ENCODE measurements around the gene CORO1A. TPM values are rescaled to one million over a fixed set of nuclear protein-coding genes. Genes with fewer than 3 reads are reported as not detected.
"Not testable (repeated sequence)": the region's sequence is repeated elsewhere in the genome, so short reads cannot be mapped to it uniquely, and the experiment has no call there.

The CORO1A gene
- total RNA-seq, 4 donors from 2014 or later, result 31.6 to 109 (median 50.0) TPM

GRCh38 chr16:30186444-30186781 is 3.0 kb downstream of the CORO1A start:
- DNase-seq (ENCODE audit: low spot score), result no peak
- ATAC-seq (ENCODE audit: low FRiP score), result no peak
- no peak for TF ChIP-seq CTCF (IDR thresholded peaks at IDR 0.05)

- DNase-seq (ENCODE audit: low spot score), result peak; percentile 69
- TF ChIP-seq CTCF (IDR thresholded peaks at IDR 0.05), result peak in 1 of 3 donors; percentile 44
- no peak for ATAC-seq (ENCODE audit: low FRiP score)
Measured at GRCh38 chr16:30186782-30187555, 3.6 kb downstream of the CORO1A start.

GRCh38 chr16:30187556-30187865 is 4.1 kb downstream of the CORO1A start:
- no peak for ATAC-seq (ENCODE audit: low FRiP score)
- DNase-seq (ENCODE audit: low spot score), result no peak
- TF ChIP-seq CTCF (IDR thresholded peaks at IDR 0.05), result no peak

GRCh38 chr16:30187971-30188561 is 4.7 kb downstream of the CORO1A start:
- DNase-seq (ENCODE audit: low spot score), result no peak
- no peak for ATAC-seq (ENCODE audit: low FRiP score)
- no peak for TF ChIP-seq CTCF (IDR thresholded peaks at IDR 0.05)

- ATAC-seq (ENCODE audit: low FRiP score); DNase-seq (ENCODE audit: low spot score): not testable (repeated sequence)
Measured at GRCh38 chr16:30191158-30191557, 7.8 kb downstream of the CORO1A start.

GRCh38 chr16:30193098-30193497 is 9.7 kb downstream of the CORO1A start:
- peak; percentile 42 for ATAC-seq (ENCODE audit: low FRiP score)
- DNase-seq (ENCODE audit: low spot score), result not testable (repeated sequence)

GRCh38 chr16:30193615-30194014 is 10.2 kb downstream of the CORO1A start, which contains the start of the genes BOLA2B and SLX1A:
TSS of gene BOLA2B (minus strand) at chr16:30193666. CDS start at chr16:30193595, 71 bp downstream.
TSS of gene SLX1A (plus strand) at chr16:30193875. CDS start at chr16:30194085, 210 bp downstream.
- not testable (repeated sequence) for DNase-seq (ENCODE audit: low spot score)
- ATAC-seq (ENCODE audit: low FRiP score), result peak; percentile 97

GRCh38 chr16:30194172-30194925 is 10.9 kb downstream of the CORO1A start:
- ATAC-seq (ENCODE audit: low FRiP score), result peak; percentile 50
- not testable (repeated sequence) for DNase-seq (ENCODE audit: low spot score)

- not testable (repeated sequence) for ATAC-seq (ENCODE audit: low FRiP score); DNase-seq (ENCODE audit: low spot score)
Measured at GRCh38 chr16:30197001-30197400, 13.6 kb downstream of the CORO1A start.

- not testable (repeated sequence) for DNase-seq (ENCODE audit: low spot score)
- peak; percentile 27 for ATAC-seq (ENCODE audit: low FRiP score)
Measured at GRCh38 chr16:30199049-30199448, 15.6 kb downstream of the CORO1A start, which contains the start of gene SULT1A3. TSS of gene SULT1A3 (plus strand) at chr16:30199255. CDS start at chr16:30200729, 1,474 bp downstream.

GRCh38 chr16:30199608-30200343 is 16.4 kb downstream of the CORO1A start:
- ATAC-seq (ENCODE audit: low FRiP score), result peak; percentile 90
- DNase-seq (ENCODE audit: low spot score), result not testable (repeated sequence)

GRCh38 chr16:30205541-30206236 is 22.3 kb downstream of the CORO1A start:
- peak; percentile 29 for ATAC-seq (ENCODE audit: low FRiP score)
- DNase-seq (ENCODE audit: low spot score), result not testable (repeated sequence)

- ATAC-seq (ENCODE audit: low FRiP score), result peak; percentile 2
- not testable (repeated sequence) for DNase-seq (ENCODE audit: low spot score)
Measured at GRCh38 chr16:30206252-30206651, 22.9 kb downstream of the CORO1A start.
